Measurements from ENCODE around the gene MED12L. TPM values are rescaled to one million over a fixed set of nuclear protein-coding genes. Genes with fewer than 3 reads are reported as not detected.

The MED12L gene
- total RNA-seq, 2 donors from 2014 or later = 4.4 to 5.8 TPM

DNA sequence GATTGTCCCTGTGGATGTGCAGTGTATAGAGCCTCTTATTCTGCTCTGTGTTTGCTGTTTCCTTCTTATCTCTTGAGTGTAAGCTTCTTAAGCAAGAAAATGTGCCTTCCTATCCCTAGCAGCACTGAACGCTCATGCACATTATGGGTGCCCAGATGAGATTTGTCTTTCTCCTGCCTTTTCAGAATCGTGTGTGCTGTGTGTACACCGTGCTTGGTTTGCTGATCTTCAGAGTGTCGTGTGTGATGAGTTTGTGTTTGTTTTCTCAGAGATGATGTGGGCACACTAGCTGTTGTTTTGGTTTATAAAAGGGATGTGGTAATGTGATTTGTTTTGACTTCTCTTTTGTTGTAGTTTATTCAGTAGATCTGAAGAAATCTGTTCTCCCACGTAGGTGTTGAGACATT is 97.8 kb downstream of the MED12L start:
- H3K36me3 Mint-ChIP-seq (ENCODE audit: insufficient read depth in 2 of 2) = no peaks in the 10 kb centered on the region
- no peaks in the 10 kb centered on the region for H3K27me3 Mint-ChIP-seq (ENCODE audit: low read depth)
- H3K9me3 Mint-ChIP-seq = no peaks in the 10 kb centered on the region
- H3K4me3 Mint-ChIP-seq = peak overlapping the region; percentile 75 to 84
- ATAC-seq (replicated peaks in 1 of 2) = peak; percentile 73 to 80
- DNase-seq = peak in 1 of 2 donors; percentile 27
- H3K4me1 Mint-ChIP-seq (ENCODE audit: low read depth) = peaks cover 51% of the 10 kb centered on the region
- peak overlapping the region; percentile 54 for H3K27ac Mint-ChIP-seq

DNA sequence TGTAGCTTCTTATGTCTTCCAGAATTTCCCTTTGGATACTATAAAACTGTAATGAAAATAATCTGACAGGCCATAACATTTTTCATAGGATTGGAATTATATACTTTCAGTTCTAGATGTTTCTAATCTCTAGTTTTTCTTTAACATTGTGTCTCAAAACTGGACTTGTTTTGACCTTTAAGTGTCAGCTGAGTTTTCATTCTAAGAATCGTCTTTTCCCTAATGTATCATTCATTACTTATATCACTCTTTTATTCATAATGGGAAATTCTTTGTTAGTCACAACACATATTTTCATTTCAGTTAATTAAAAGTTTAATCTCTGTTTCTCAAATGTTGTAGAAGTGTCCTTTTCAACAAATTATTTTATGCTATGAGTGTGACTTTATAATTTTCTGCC is 105.6 kb downstream of the MED12L start:
- Mint-ChIP-seq H3K4me1 (ENCODE audit: low read depth) (peaks cover 87% of the 10 kb centered on the region), H3K4me3 (peak overlapping the region; percentile 72 to 94), H3K9me3 (peaks cover 1 to 7% of the 10 kb centered on the region in 2 donors), H3K27ac (peak overlapping the region; percentile 100), H3K36me3 (ENCODE audit: insufficient read depth in 2 of 2) (peaks cover 6 to 18% of the 10 kb centered on the region in 2 donors), H3K27me3 (ENCODE audit: low read depth) (no peaks in the 10 kb centered on the region)
- DNase-seq (no peak), ATAC-seq (replicated peaks in 1 of 2) (peak; percentile 51 to 58)

DNA sequence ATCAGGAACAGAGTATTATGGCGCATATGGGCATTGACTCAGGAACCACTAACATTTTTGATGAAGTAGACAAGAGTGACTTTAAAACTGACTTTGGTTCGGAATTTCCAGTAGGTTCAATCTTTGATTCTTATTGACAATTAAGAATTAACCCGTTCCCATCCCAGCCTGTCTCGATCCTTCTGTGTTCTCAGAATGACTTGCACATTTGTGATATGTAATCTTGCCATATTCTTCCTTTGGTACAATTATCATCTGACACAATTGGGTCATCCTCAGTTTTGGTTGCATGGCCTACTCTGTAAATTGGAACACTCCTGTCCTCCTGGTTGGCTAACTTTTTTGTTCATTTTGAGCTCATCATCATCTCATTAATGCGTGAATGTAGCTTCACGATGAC is 107.1 kb downstream of the MED12L start:
- Mint-ChIP-seq H3K27me3 (ENCODE audit: low read depth) (no peaks in the 10 kb centered on the region), H3K4me3 (peak overlapping the region in 1 of 2 donors; percentile 2), H3K36me3 (ENCODE audit: insufficient read depth in 2 of 2) (peaks cover 6 to 18% of the 10 kb centered on the region in 2 donors), H3K9me3 (peaks cover 1 to 7% of the 10 kb centered on the region in 2 donors), H3K4me1 (ENCODE audit: low read depth) (peaks cover 89% of the 10 kb centered on the region), H3K27ac (peak overlapping the region; percentile 46)
- ATAC-seq (replicated peaks in 1 of 2) (peak in 1 of 2 donors; percentile 14), DNase-seq (no peak)

DNA sequence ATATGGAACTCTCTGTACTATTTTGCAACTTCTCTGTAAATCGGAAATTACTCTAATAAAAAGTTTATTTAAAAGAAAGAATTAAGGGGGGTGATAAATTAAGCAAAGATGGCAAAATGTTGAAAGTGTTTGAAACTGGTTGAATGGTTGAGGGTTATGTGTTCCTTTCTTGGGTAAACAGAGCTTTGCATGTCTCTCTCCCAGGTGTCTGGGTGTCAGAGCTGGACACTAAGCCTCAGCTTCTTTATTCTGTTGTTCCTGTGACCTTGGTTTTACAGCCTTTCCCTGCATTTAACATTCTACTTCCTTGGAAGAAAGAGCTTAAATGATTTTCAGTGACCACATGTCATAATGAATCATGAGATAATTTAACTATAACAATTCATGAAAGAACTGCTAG is 110.4 kb downstream of the MED12L start:
- H3K4me3 Mint-ChIP-seq = peak overlapping the region in 1 of 2 donors; percentile 46
- H3K27ac Mint-ChIP-seq = peak overlapping the region; percentile 22
- ATAC-seq (replicated peaks in 1 of 2) (no peak), DNase-seq (no peak)
- H3K36me3 Mint-ChIP-seq (ENCODE audit: insufficient read depth in 2 of 2) = peaks cover 16 to 46% of the 10 kb centered on the region in 2 donors
- peaks cover 1 to 7% of the 10 kb centered on the region in 2 donors for H3K9me3 Mint-ChIP-seq
- no peaks in the 10 kb centered on the region for H3K27me3 Mint-ChIP-seq (ENCODE audit: low read depth)
- H3K4me1 Mint-ChIP-seq (ENCODE audit: low read depth) = peaks cover 86% of the 10 kb centered on the region

DNA sequence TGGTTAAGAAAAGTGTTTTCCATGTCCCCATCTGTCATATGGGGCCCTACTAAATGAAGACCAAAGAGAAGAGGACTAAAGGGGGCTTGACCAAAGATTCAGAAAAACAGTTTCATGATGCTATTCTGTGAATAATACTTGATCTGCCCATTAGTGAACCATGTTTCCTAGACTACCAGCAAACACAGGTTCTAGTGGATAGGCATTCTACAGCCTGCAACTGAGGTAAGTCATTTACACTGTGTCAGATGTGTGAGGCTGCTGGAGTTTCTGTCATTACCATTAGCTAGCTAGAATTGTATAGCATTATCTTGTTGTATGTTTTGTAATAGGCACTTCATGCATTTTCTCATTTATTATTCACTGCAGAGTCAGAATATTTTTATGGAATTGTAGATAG is 111.0 kb downstream of the MED12L start:
- DNase-seq (no peak), ATAC-seq (replicated peaks in 1 of 2) (peak; percentile 17 to 41)
- peaks cover 86% of the 10 kb centered on the region for H3K4me1 Mint-ChIP-seq (ENCODE audit: low read depth)
- H3K4me3 Mint-ChIP-seq = peak overlapping the region in 1 of 2 donors; percentile 46
- H3K27ac Mint-ChIP-seq = peak overlapping the region; percentile 22
- no peaks in the 10 kb centered on the region for H3K27me3 Mint-ChIP-seq (ENCODE audit: low read depth)
- H3K9me3 Mint-ChIP-seq = peaks cover 1 to 7% of the 10 kb centered on the region in 2 donors
- peaks cover 21 to 49% of the 10 kb centered on the region in 2 donors for H3K36me3 Mint-ChIP-seq (ENCODE audit: insufficient read depth in 2 of 2)

DNA sequence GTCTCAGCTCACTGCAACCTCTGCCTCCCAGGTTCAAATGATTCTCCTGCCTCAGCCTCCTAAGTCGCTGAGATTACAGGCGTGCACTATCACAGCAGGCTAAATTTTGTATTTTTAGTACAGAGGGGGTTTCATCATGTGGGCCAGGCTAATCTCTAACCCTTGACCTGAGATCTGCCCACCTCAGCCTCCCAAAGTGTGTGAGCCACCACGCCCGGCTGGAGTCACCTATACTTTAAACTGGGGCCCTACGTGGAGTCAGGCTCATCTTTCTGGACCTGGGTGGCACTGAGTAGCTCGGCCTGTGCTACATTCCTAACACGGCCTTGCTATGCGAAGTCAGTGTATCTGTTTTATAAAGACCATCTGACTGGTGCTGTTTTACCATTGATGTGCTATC is 111.8 kb downstream of the MED12L start:
- H3K27ac Mint-ChIP-seq = no peak overlapping the region
- H3K4me1 Mint-ChIP-seq (ENCODE audit: low read depth) = peaks cover 81% of the 10 kb centered on the region
- DNase-seq (no peak), ATAC-seq (replicated peaks in 1 of 2) (no peak)
- H3K27me3 Mint-ChIP-seq (ENCODE audit: low read depth) = no peaks in the 10 kb centered on the region
- peaks cover 1 to 7% of the 10 kb centered on the region in 2 donors for H3K9me3 Mint-ChIP-seq
- H3K4me3 Mint-ChIP-seq = no peak overlapping the region
- peaks cover 23 to 54% of the 10 kb centered on the region in 2 donors for H3K36me3 Mint-ChIP-seq (ENCODE audit: insufficient read depth in 2 of 2)

DNA sequence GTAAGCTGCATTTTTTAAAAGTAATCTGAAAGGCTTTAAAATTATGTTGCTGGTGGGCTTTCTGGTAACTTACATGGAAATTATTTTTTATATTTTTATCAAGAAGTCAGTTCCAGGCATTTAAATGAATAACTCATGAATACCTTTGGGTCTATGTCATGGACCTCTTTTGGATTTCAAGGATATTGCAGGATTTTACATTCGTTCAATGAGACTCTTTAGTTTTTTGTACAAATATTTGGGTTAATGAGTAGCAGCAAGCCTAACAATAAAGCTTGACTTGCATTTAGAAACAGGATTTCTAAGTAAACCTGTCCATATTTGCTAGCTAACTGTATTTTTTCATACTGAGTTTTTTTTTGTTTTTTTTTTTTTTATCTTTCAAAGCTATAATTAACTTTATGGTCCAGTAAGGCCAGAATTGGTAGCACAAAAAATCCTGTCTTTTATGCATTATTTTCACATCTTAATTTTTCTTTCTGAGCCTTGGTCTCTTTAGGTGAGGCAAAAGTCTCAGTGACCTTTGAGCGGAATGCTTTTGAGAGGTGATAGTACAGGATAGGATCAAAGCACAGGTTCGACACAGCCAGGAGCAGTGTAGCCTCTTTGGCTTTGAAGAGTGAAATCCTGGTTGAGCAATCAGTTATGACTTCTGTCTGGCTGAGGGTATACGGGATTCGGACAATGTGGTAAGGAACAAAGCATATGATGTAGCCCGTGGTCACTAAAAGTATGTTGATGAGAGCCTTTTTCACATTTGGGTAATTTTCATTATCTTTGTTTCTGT is 112.7 kb downstream of the MED12L start:
- Mint-ChIP-seq H3K4me1 (ENCODE audit: low read depth) (peaks cover 72% of the 10 kb centered on the region), H3K36me3 (ENCODE audit: insufficient read depth in 2 of 2) (peaks cover 21 to 49% of the 10 kb centered on the region in 2 donors), H3K27me3 (ENCODE audit: low read depth) (no peaks in the 10 kb centered on the region), H3K27ac (peak overlapping the region; percentile 97), H3K4me3 (peak overlapping the region; percentile 85 to 97), H3K9me3 (peaks cover 0 to 5% of the 10 kb centered on the region in 2 donors)
- ATAC-seq (replicated peaks in 1 of 2) (no peak), DNase-seq (no peak)

DNA sequence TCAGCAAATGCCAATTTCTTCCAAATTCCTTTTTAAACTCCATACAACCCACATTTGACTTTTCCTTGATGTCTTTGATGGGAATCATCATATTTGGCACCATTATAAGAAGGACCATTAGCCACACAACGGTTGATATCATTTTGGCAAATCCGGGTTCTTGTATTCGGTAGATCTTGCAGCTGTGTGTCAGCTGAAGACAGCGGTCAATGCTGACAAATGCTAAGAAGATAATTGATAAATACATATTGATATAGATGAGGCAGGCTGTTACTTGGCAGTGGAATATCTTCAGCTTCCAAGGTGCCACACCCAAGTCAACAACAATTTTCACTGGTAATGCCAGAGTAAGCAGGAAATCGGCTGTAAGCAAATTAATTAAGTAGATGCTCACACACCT is 113.4 kb downstream of the MED12L start:
- ATAC-seq (replicated peaks in 1 of 2) (no peak), DNase-seq (no peak)
- Mint-ChIP-seq H3K9me3 (peaks cover 0 to 3% of the 10 kb centered on the region in 2 donors), H3K27me3 (ENCODE audit: low read depth) (no peaks in the 10 kb centered on the region), H3K36me3 (ENCODE audit: insufficient read depth in 2 of 2) (peaks cover 19 to 46% of the 10 kb centered on the region in 2 donors), H3K27ac (peak overlapping the region; percentile 97), H3K4me1 (ENCODE audit: low read depth) (peaks cover 69% of the 10 kb centered on the region), H3K4me3 (peak overlapping the region; percentile 85 to 97)

DNA sequence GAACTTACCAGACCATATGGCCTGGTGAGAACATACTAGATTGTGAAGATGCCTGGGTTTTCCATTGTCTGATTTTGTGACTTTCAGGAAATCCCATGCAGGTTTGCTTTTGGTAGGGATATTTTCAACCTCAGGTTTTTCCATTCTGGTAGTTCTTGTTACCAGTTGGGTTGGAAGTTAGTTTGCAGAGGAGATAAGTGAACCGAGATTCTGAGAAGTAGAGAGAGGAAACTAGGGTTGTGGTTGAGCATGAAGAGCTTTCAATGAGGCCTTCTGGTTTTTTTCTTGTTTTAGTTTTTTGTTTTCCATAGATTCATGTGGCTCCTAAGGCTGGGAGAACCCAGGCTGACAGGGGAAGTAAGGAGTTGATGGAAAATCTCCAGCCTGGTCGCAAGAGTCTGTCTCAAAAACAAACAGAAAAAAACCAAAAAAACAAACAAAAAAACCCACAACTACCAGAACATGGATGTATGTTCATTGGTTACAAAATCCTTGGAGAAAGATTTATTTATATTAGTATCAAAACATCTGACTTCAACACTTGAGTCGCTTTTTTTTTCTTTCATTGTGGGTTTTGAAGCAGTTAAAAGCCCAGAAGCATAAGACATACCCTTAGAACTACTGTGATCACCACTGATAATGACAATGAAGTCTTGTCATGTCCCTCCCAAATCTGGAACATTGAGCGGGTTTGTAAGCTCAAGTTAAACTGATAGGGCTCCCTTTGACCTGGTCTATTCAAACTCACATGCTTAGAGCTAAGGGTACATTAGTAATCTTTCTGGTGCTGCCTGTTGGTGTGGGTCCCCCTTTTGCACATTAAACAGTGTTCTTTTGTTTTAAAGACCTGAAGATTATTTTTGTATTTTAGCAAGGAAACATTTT is 114.3 kb downstream of the MED12L start:
- peak in 1 of 2 donors; percentile 13 for DNase-seq
- H3K4me3 Mint-ChIP-seq = peak overlapping the region; percentile 85 to 97
- ATAC-seq (replicated peaks in 1 of 2) = peak in 1 of 2 donors; percentile 15
- peak overlapping the region; percentile 97 for H3K27ac Mint-ChIP-seq
- H3K36me3 Mint-ChIP-seq (ENCODE audit: insufficient read depth in 2 of 2) = peaks cover 16 to 40% of the 10 kb centered on the region in 2 donors
- H3K27me3 Mint-ChIP-seq (ENCODE audit: low read depth) = no peaks in the 10 kb centered on the region
- H3K9me3 Mint-ChIP-seq = no peaks in the 10 kb centered on the region
- peaks cover 71% of the 10 kb centered on the region for H3K4me1 Mint-ChIP-seq (ENCODE audit: low read depth)

DNA sequence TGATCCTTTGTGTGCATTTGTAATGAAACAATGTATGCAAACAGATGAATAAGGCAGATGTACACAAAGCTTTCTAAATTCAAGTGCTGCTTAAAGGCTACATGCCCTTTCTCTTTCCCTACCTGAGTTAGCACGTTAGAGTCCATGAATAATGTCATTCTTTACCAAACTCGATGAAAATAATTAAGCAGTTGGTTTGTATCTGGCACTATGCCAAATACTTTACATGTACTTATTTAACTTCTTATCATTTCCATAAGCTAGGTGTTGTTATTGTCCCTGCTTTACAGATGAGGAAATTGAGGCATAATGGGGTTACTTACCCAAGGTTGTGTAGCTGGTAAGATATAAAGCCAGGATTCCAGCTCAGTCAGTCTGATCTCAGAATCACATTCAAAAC is 115.1 kb downstream of the MED12L start:
- no peaks in the 10 kb centered on the region for H3K9me3 Mint-ChIP-seq
- H3K4me1 Mint-ChIP-seq (ENCODE audit: low read depth) = peaks cover 75% of the 10 kb centered on the region
- ATAC-seq (replicated peaks in 1 of 2) = no peak
- H3K27ac Mint-ChIP-seq = peak overlapping the region; percentile 97
- peaks cover 16 to 38% of the 10 kb centered on the region in 2 donors for H3K36me3 Mint-ChIP-seq (ENCODE audit: insufficient read depth in 2 of 2)
- H3K27me3 Mint-ChIP-seq (ENCODE audit: low read depth) = no peaks in the 10 kb centered on the region
- peak overlapping the region; percentile 85 to 97 for H3K4me3 Mint-ChIP-seq
- DNase-seq = no peak

DNA sequence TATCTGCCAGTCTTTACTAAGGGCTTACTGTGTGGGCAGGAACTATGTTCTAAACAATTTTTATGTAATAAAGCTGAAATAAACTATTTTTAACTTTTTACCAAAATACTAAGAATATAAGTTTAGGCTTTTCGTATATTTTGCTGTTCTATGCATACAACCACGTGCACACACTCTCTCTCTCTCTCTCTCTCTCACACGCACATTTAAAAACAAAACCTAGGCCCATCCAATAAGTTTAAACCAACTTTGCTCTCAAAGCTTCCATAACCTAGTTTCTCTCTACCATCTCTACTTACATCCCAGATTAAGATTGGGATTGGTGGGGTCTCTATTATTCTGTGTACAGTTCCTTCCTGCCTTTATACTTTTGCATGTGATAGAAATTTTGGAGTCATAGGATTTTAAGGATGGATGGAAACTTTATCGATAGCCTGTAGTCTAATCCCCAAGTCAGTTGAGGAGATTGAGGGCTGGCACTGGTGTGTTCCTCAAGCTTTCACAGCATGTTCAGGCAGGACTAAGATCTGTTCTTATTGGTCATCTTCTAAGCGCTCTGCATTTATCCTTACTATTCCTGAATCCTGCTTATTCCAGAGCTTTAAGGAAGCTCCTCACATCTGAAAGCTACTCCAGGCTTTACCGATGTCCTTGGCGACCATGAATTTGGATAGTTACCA is 115.7 kb downstream of the MED12L start:
- Mint-ChIP-seq H3K27ac (peak overlapping the region; percentile 93), H3K4me3 (peak overlapping the region; percentile 85 to 87), H3K9me3 (no peaks in the 10 kb centered on the region), H3K36me3 (ENCODE audit: insufficient read depth in 2 of 2) (peaks cover 16 to 38% of the 10 kb centered on the region in 2 donors), H3K4me1 (ENCODE audit: low read depth) (peaks cover 75% of the 10 kb centered on the region), H3K27me3 (ENCODE audit: low read depth) (no peaks in the 10 kb centered on the region)
- ATAC-seq (replicated peaks in 1 of 2) (no peak), DNase-seq (no peak)

DNA sequence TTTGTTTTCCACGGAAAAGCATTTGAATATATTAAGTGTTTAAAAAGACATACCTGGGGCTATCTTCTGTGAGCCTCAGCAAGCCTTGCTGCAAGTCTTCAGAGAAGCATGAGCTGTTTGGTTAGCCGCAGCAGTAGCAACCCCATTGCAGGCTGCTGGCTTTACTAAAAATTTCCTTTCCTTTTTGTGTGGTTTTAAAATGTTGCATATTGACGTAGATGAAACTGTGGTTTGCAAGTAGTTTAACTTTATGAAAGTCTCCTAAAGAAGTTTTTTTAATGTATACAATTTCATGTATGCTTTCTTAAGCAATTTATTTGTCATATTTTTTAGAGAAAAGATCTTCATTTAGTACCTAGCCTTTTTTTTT is 117.6 kb downstream of the MED12L start, which contains the start of gene GPR171:
TSS of gene GPR171 (minus strand) at position 166 of the 370 bp plus-strand sequence. CDS start 3,830 bp downstream, outside the sequence.
- Mint-ChIP-seq H3K27ac (peak within 1 kb of the TSS; percentile 95), H3K4me1 (ENCODE audit: low read depth) (peaks cover 77% of the 10 kb centered on the region), H3K27me3 (ENCODE audit: low read depth) (no peaks in the 10 kb centered on the region), H3K36me3 (ENCODE audit: insufficient read depth in 2 of 2) (peaks cover 16 to 36% of the 10 kb centered on the region in 2 donors), H3K9me3 (no peaks in the 10 kb centered on the region), H3K4me3 (peak within 1 kb of the TSS; percentile 85 to 87)
- DNase-seq (peak; percentile 74 to 81), ATAC-seq (replicated peaks in 1 of 2) (peak; percentile 75 to 79)

Data from activated T-cell treated with anti-CD3 and anti-CD28 coated beads, Interleukin-2, amount 50 U/mL, for 72 hours (primary cell).